GM19238 (cell line): ENCODE results near the gene ERG.

Source experiments
- DNase-seq: peaks from one replicate; pipeline ENCODE4 v3.0.0; 2011; ENCODE audit warnings: low spot score; ENCODE audit not compliant: insufficient read length

ERG gene

GRCh38 chr21:38337793-38338192 lies 160.5 kb downstream of the ERG start:
- no peak for DNase-seq

DNA sequence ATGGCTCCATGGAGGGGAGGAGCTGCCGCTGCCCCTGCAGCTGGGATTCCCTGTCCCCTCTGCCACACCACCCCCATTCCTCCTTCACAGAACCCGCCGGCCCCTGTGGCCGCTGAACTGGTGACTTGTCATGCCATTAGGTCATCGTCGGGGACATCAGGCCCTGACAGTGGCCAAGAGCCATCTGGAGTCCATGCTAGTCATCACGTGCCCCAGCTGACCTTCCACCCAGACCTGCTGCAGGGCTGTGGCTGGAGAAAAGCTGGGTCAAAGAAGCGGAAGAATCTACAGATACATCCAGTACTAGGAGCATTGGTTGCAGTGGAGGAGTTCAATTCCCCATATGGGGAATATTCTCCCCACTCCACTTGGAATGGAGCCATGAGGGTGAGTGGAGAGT lies 163.4 kb downstream of the ERG start:
- DNase-seq = no peak

GRCh38 chr21:38333301-38334272 lies 164.7 kb downstream of the ERG start:
- no peak for DNase-seq

DNA sequence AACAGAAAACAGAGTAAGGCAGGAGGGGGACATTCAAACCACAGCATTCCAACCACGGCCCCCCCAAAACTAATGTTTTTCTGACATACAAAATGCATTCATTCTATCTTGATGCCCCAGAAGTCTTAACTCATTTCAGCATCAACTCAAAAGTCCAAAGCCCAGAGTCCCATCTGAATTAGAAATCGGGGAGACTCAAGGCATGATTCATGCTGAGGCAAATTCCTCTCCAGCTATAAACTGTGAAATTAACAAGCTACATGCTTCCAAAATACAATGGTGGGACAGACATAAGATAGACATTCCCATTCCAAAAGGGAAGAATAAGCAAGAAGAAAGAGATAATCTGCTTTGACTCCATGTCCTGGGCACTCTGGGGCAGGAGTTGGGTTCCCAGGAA lies 167.6 kb downstream of the ERG start:
- no peak for DNase-seq
